GM19099 (cell line): ENCODE data around the gene VHLL.

Experiments used
- POLR2A ChIP-seq: IDR thresholded peaks from 3 replicates; pipeline ENCODE4 v1.6.1; 2011; ENCODE audit warnings: low read depth; ENCODE audit not compliant: insufficient read length; ENCODE audit errors: extremely low read depth

Gene VHLL

GRCh38 chr1:156298852-156299357 lies at the start of gene VHLL:
VHLL (minus strand) TSS chr1:156299307; CDS start chr1:156299189, 118 bp downstream.
- no peak for TF ChIP-seq POLR2A

- no peak for TF ChIP-seq POLR2A
Measured at GRCh38 chr1:156347331-156347730, 48.2 kb upstream of the VHLL start.

GRCh38 chr1:156346636-156347035 lies 47.5 kb upstream of the VHLL start:
- no peak for TF ChIP-seq POLR2A

- no peak for TF ChIP-seq POLR2A
Measured at GRCh38 chr1:156344409-156344808, 45.3 kb upstream of the VHLL start.

GRCh38 chr1:156342166-156342955 lies 43.3 kb upstream of the VHLL start:
- TF ChIP-seq POLR2A, result no peak

DNA sequence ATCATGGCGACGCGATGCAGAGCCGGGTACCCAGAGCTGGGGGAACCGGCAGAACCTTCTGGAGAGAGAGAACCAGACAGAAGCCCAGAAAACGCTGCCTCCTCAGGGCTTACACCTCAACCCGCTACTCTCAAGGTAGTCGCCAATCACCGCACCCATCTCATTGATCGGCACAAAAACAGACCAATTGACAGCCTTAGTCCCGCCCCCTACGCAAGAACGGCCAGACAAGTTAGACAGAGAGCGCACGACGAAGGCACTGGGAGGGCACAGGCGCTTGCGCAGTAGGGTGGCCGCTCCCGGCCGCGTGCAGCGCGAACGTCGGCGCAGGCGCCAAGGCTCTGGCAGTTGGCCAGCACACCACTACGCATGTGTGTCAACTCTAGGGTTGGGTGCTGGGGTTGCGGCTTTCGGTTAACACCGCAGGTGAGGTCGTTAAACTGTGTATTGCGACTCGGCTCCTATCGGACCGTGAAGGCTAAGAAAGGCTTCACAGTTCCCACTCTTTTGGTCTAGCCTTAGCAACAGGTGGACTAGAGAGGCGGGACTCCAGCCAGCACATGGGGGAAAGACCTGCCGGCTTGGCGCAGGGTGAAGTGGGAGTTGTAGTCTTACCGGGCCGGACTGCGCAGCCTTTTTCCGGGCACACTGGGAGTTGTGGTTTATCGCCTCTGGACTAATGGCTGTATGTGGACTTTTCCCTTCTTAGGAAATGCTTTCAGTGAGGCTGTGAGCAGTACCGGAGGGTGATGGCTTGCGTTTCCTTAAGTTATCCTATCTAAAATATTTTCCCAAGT lies 39.3 kb upstream of the VHLL start, which contains the start of the genes CCT3 and TSACC:
Gene CCT3 (minus strand): TSS at position 113 of the 797 bp plus-strand sequence. CDS start 108 bp downstream, at position 5.
Gene TSACC (plus strand): TSS at position 347 of the 797 bp plus-strand sequence. CDS start 1,232 bp downstream, outside the sequence.
- TF ChIP-seq POLR2A, result peak; percentile 92

- TF ChIP-seq POLR2A, result no peak
Measured at GRCh38 chr1:156337888-156338179, 38.7 kb upstream of the VHLL start.

DNA sequence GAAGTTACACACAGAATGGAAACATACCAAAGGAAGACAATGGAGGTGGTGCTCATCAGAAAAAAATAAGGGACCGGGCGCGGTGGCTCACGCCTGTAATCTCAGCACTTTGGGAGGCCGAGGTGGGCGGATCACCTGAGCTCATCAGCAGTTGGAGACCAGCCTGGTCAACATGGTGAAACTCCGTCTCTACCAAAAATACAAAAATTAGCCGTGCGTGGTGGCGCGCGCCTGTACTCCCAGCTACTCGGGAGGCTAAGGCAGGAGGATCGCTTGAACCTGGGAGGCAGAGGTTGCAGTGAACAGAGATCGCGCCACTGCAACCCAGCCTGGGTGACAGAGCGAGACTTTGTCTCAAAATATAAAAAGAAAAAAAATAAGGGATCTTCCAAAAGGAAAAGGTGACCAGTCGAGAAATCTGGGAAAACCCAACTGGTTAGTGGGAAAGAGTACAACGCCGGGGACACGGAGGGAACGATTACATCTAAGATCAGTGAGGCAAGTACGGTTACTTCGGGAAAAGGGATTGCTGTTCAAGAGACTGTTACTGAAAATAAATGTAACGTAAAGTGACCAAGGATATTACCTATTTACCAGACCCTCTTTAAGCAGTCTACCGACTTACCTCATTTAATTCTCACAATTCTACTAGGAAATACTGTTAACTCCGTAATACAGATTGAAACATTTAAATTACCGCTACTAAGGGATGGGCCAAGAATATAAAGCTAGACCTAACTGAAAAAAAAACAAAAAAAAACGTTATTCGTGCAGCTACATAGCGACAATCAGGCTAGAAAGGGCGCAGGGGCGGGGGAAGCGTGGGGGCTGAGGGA lies 38.2 kb upstream of the VHLL start:
- no peak for TF ChIP-seq POLR2A

GRCh38 chr1:156336242-156336641 lies 37.1 kb upstream of the VHLL start:
- TF ChIP-seq POLR2A, result no peak

DNA sequence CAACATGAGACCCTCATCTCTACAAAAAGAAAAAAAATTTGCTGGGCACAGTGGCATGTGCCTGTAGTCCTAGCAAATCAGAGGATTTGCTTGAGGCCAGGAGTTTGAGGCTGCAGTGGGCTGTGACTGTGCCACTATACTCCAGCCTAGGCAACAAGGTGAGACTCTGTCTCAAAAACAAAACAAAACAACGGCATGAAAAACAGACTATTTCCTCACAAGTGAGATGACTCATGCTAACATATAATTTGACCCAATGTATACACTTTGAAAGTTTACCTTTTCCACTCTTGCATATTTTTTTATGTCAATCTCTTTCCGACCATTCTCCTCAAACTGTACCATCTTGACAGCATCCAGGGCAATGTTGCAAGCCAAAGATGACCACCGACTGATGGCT lies 21.5 kb upstream of the VHLL start:
- TF ChIP-seq POLR2A, result no peak

DNA sequence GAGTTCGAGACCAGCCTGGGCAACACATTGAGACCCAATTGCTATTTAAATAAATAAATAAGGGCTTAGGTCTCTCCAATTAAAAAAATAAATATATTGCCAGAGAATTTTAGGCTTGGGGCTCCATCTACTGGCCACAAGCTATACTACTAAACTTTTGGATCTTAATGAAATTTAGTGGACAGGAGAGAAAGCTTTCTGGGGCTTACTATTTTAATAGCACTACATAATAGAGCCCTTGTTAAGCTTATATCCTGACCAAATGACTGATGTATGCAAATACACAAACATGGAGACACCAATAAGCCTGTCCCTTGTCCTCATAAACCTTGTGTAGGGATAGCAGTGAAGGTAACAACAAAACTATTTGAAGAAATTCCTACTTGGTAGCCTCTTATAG lies 20.6 kb upstream of the VHLL start:
- TF ChIP-seq POLR2A, result no peak

DNA sequence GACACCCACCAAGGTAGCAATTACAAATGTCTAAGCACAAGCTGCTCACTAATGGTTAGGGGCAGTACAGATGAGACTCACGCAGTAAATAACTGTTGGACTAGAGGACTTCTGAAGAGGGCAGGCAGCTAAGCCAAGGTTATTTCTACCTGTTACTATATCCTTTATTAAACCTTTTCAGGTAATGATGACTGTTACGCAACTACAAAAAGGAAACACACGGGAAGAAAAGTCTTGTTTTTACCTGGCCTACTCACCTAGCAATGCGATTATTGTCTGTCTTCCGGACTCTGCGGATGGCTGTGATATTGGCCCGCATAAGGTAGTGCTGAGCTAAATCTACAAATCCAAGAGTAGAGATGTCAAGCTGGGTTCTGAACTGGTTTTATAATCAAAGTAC lies 17.8 kb upstream of the VHLL start:
- TF ChIP-seq POLR2A, result no peak

GRCh38 chr1:156310962-156311361 lies 11.9 kb upstream of the VHLL start:
- no peak for TF ChIP-seq POLR2A

GRCh38 chr1:156308078-156308477 lies 9.0 kb upstream of the VHLL start:
- no peak for TF ChIP-seq POLR2A

DNA sequence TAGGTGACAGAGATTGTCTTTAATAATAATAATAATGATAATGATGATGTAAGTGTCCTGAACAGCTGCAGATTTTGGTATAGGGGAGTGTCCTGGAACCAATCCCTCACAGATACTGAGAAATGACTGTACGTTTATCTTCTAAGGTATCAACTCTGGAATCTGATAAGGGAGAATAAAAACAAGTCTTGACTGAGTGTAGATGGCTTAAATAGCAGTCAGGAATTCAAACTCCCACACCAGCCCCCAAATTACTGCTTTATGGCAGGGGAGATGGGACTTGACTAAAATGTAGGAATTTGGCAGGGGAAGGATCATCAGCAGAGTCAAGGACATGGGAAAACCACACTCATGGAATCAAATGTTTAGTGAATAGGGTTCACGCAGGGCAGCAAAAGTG lies 6.1 kb upstream of the VHLL start:
- TF ChIP-seq POLR2A, result no peak
